H1 (cell line): ENCODE measurements around the gene ZNF561. TPM values are rescaled to one million over a fixed set of nuclear protein-coding genes. Genes with fewer than 3 reads are reported as not detected.

Source experiments
- ASH2L ChIP-seq: fragments of 200-600, 300-600 bp; sonication (generic); IDR thresholded peaks from one replicate; pipeline ENCODE4 v1.7.1; 2017; ENCODE audit warnings: low read length
- CBX8 ChIP-seq: fragments of 300-800, 300-1000 bp; sonication (generic); IDR thresholded peaks from 2 replicates; pipeline ENCODE4 v1.7.1; 2016; ENCODE audit warnings: low read depth, low read length, borderline replicate concordance
- CHD1 ChIP-seq: IDR thresholded peaks from 2 replicates; pipeline ENCODE4 v1.6.1; 2012; ENCODE audit warnings: low read depth, low read length, improper control_type of control experiment
- CREB1 ChIP-seq: IDR thresholded peaks from 2 replicates; pipeline ENCODE4 v1.6.1; 2012; ENCODE audit warnings: inconsistent platforms
- CTCF ChIP-seq, 3 experiments: IDR thresholded peaks; 1 replicate in 2 of 3; 2 replicates in 1 of 3; pipeline versions ENCODE4 v1.5.1 to v1.6.1; 2011; ENCODE audit warnings: low read length in 3 of 3, mild to moderate bottlenecking in 3 of 3, inconsistent platforms in 2 of 3, low read depth in 1 of 3, moderate library complexity in 1 of 3; ENCODE audit not compliant: insufficient read depth in 1 of 3; ENCODE audit errors: control extremely low read depth in 1 of 3
- EP300 ChIP-seq, 2 experiments: IDR thresholded peaks; 1 replicate in 1 of 2; 2 replicates in 1 of 2; pipeline ENCODE4 v1.6.1; 2011 to 2012; ENCODE audit warnings: low read depth in 2 of 2, low read length in 2 of 2, mild to moderate bottlenecking in 2 of 2, borderline replicate concordance in 1 of 2, inconsistent platforms in 1 of 2, moderate library complexity in 1 of 2
- GABPA ChIP-seq: IDR thresholded peaks from 2 replicates; pipeline ENCODE4 v1.6.1; 2011; ENCODE audit warnings: mild to moderate bottlenecking, low read length, moderate library complexity, borderline replicate concordance; ENCODE audit not compliant: insufficient read depth
- GTF2F1 ChIP-seq: IDR thresholded peaks from 2 replicates; pipeline ENCODE4 v1.6.1; 2012; ENCODE audit warnings: low read depth, low read length, improper control_type of control experiment, borderline replicate concordance
- KDM4A ChIP-seq: IDR thresholded peaks from one replicate; pipeline ENCODE4 v1.7.1; 2012; ENCODE audit warnings: low read depth, mild to moderate bottlenecking, moderate library complexity, low read length, inconsistent platforms; ENCODE audit not compliant: severe bottlenecking
- MAFK ChIP-seq: IDR thresholded peaks from 2 replicates; pipeline ENCODE4 v1.6.1; 2012; ENCODE audit warnings: low read depth, mild to moderate bottlenecking, improper control_type of control experiment, low read length
- PHF8 ChIP-seq: fragments of 200-600 bp; sonication (generic); conservative IDR thresholded peaks from 2 replicates; pipeline ENCODE4 v1.7.1; 2012; ENCODE audit warnings: low read depth, mild to moderate bottlenecking, inconsistent platforms, low read length, moderate library complexity
- POLR2AphosphoS5 ChIP-seq: IDR thresholded peaks from 2 replicates; pipeline ENCODE4 v1.6.1; 2011; ENCODE audit warnings: low read depth, low read length
- RAD21 ChIP-seq, 2 experiments: IDR thresholded peaks in 1 of 2; conservative IDR thresholded peaks in 1 of 2; 2 replicates each; pipeline ENCODE4 v1.6.1; 2011; ENCODE audit warnings: low read depth in 2 of 2, low read length in 2 of 2, improper control_type of control experiment in 1 of 2, inconsistent platforms in 1 of 2, mild to moderate bottlenecking in 1 of 2, moderate library complexity in 1 of 2
- RXRA ChIP-seq: IDR thresholded peaks from 2 replicates; pipeline ENCODE4 v1.6.1; 2011; ENCODE audit warnings: low read depth, mild to moderate bottlenecking, low read length, moderate library complexity; ENCODE audit not compliant: insufficient read depth
- SAP30 ChIP-seq: fragments of 300-600 bp; sonication (generic); IDR thresholded peaks from 2 replicates; pipeline ENCODE4 v1.7.1; 2012; ENCODE audit warnings: low read length, moderate library complexity, mild to moderate bottlenecking, inconsistent platforms; ENCODE audit not compliant: insufficient read depth, insufficient replicate concordance
- SRF ChIP-seq: IDR thresholded peaks from 2 replicates; pipeline ENCODE4 v1.6.1; 2011; ENCODE audit warnings: mild to moderate bottlenecking, low read depth, low read length, moderate library complexity
- TAF1 ChIP-seq: IDR thresholded peaks from 2 replicates; pipeline ENCODE4 v1.6.1; 2011; ENCODE audit warnings: mild to moderate bottlenecking, low read depth, low read length
- TBP ChIP-seq: IDR thresholded peaks from 2 replicates; pipeline ENCODE4 v1.6.1; 2011; ENCODE audit warnings: low read depth, low read length, improper control_type of control experiment
- TEAD4 ChIP-seq: IDR thresholded peaks from 2 replicates; pipeline ENCODE4 v1.6.1; 2012; ENCODE audit warnings: low read depth, low read length, inconsistent platforms, mixed read lengths
- YY1 ChIP-seq: IDR thresholded peaks from 2 replicates; pipeline ENCODE4 v1.6.1; 2011; ENCODE audit warnings: low read depth, mild to moderate bottlenecking, low read length
- ZNF274 ChIP-seq: IDR thresholded peaks from 2 replicates; pipeline ENCODE4 v1.7.0; 2012; ENCODE audit warnings: low read length, borderline replicate concordance; ENCODE audit errors: extremely low read depth
- polyA plus RNA-seq, 7 experiments: library from polyadenylated mRNA; depleted of rRNA in 3 of 7; stranded (reverse) in 5 of 7; unstranded in 2 of 7; fragments of >200 nt in 5 of 7; fragments of 200-250 nt in 2 of 7; gene quantifications; 1 replicate in 5 of 7; 2 replicates in 1 of 7; 4 replicates in 1 of 7; pipeline versions ENCODE4 v1.2.1 to v1.2.3, GENCODE V29; 2011 to 2013; ENCODE audit warnings: missing spikeins in 2 of 7, mixed read lengths in 2 of 7
- total RNA-seq: library from RNA; stranded (reverse); fragmentation: NEBNext Ultra II Directional; extraction: Animal tissue kit (Norgen Biotek cat#: 25700); gene quantifications from 2 replicates; pipeline ENCODE4 v1.2.1, GENCODE V29; 2021

The ZNF561 gene
- total and polyA plus RNA-seq, 2 of the 8 experiments (the other 6 are each of a cell fraction or from before 2014, with no cell fraction given), result 28.6 to 64.7 TPM

DNA sequence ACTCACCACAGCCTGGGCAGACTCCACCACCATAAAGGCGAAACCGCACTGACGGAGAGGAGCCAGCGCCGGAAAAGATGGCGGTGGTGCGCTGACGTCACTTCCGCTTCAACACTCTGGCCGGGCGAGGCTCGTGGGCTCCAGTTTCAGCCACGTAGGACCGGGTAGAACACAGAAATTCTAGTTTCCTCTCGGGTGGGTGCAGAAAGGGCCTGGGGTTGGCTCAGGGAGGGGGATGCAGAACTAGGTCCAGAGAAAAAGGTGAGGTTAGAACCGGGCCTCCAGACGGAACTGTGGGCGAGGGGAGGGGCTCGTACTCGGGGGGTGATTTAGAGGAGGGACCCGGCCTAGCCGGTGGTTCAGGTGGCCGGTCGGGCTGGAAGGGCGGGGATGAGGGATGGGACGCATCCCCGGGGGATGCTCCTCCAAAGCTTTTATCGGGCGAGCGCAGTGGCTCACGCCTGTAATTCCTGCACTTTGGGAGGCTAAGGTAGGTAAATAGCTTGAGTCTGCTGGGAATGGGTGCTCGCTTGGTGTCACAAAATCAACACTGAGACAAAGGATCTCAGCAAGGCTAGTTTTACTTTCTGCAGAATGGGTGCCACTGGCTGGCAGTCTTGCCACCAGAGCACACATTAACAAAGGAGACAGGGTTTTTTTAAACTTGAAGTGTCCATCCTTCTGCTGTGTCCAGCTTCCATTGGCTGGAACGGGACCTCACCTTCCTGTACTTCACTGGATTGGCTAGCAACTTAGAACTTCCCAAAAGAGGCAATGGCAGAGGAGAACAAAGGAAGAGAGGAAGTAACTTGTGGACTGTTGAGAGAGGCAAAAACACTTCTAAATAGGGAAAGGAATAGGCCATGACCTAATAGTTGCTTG is at the start of gene ZNF561 (continued):
- TF ChIP-seq CTCF (IDR thresholded peaks at IDR 0.05; ENCODE audit: control extremely low read depth in 1 of 3, insufficient read depth in 1 of 3, low read depth in 1 of 3, low read length in 3 of 3) (no peak), YY1 (peak; percentile 96), GABPA (peak; percentile 91), RXRA (no peak), MAFK (no peak), ASH2L (peak; percentile 96), CBX8 (no peak), POLR2AphosphoS5 (peak; percentile 95), SRF (peak; percentile 48; the same call in 1 of the 2 replicates), RAD21 (IDR thresholded peaks at IDR 0.05 in 1 of 2, conservative IDR thresholded peaks at IDR 0.05 in 1 of 2; ENCODE audit: low read depth in 2 of 2, low read length in 2 of 2) (peak in 1 of 2 experiments; percentile 3; a peak in 1 of 4 replicates), GTF2F1 (0 out of 2 replicates have a peak, but pooled peaks have one; percentile 20), CHD1 (no peak), TEAD4 (no peak), CREB1 (peak; percentile 93), KDM4A (peak; percentile 38), ZNF274 (no peak), TBP (peak; percentile 89), PHF8 (peak; percentile 82), SAP30 (peak; percentile 42), TAF1 (peak; percentile 88), EP300 (IDR thresholded peaks at IDR 0.05; ENCODE audit: borderline replicate concordance in 1 of 2, low read depth in 2 of 2, low read length in 2 of 2) (no peak)
